Measurements from ENCODE around the gene DHPS. TPM values are rescaled to one million over a fixed set of nuclear protein-coding genes. Genes with fewer than 3 reads are reported as not detected.

Gene DHPS
- total and polyA plus RNA-seq, 2 of the 13 experiments (the other 11 are each of a cell fraction or from before 2014, with no cell fraction given) = 43.3 to 84.3 TPM

DNA sequence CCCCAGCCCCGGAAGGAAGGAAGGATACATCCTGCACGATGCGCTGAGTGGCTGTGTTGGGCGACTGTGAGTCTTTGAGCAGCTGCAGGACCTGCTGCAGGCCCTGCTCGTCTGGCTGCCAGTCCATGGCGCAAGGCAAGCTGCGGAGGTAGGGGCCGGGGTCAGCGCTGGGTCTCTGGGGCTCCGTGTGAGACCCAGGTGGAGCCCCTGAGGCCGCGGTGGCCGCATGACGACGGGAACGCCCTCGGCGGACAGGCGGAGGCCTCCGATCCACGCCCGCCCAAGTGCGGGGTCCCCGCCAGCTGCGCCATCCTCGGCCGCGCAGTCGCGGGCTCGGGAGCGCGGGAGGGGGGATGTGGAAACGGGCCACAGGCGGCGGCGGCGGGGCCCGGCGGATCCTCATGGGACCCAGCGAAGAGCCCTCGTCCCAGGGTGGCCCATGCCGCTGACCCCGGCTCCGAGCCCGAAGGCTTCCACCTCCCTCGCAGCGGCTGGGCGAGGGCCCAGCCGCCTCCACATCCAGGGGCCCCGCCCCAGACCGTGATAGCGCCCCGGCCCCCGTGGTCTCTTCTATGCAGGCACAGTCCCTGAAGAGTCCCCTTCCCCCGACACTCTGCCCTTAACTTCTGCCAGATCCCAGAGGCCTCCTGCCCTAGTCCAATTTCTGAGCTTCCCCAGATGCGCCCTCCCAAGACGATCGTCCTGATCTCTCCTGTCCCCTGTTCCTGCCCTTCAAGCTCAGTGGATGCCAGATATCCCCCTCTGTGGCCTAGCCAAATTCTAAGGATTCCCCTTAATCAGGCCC, 39.4 kb upstream of the DHPS start (continued):
- no peak for TF ChIP-seq SMARCC2 (IDR thresholded peaks at IDR 0.05)
- TF ChIP-seq SMAD3 (CRISPR knock-in tag; IDR thresholded peaks at IDR 0.05) = no peak
- no peak for TF ChIP-seq ZNF253 (CRISPR knock-in tag; IDR thresholded peaks at IDR 0.05; ENCODE audit: borderline replicate concordance)
- TF ChIP-seq ZNF589 (CRISPR knock-in tag; conservative IDR thresholded peaks at IDR 0.05) = no peak
- TF ChIP-seq ZNF776 (CRISPR knock-in tag; IDR thresholded peaks at IDR 0.05) = no peak; the same call in 1 of the 2 replicates
- TF ChIP-seq RBAK (CRISPR knock-in tag; IDR thresholded peaks at IDR 0.05) = no peak
- TF ChIP-seq, protein P1, sequence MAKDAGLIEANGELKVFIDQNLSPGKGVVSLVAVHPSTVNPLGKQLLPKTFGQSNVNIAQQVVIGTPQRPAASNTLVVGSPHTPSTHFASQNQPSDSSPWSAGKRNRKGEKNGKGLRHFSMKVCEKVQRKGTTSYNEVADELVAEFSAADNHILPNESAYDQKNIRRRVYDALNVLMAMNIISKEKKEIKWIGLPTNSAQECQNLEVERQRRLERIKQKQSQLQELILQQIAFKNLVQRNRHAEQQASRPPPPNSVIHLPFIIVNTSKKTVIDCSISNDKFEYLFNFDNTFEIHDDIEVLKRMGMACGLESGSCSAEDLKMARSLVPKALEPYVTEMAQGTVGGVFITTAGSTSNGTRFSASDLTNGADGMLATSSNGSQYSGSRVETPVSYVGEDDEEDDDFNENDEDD (CRISPR knock-in tag; IDR thresholded peaks at IDR 0.05; ENCODE audit: borderline replicate concordance) = 0 out of 2 replicates have a peak, but pooled peaks have one; percentile 13
- TF ChIP-seq, protein P2, sequence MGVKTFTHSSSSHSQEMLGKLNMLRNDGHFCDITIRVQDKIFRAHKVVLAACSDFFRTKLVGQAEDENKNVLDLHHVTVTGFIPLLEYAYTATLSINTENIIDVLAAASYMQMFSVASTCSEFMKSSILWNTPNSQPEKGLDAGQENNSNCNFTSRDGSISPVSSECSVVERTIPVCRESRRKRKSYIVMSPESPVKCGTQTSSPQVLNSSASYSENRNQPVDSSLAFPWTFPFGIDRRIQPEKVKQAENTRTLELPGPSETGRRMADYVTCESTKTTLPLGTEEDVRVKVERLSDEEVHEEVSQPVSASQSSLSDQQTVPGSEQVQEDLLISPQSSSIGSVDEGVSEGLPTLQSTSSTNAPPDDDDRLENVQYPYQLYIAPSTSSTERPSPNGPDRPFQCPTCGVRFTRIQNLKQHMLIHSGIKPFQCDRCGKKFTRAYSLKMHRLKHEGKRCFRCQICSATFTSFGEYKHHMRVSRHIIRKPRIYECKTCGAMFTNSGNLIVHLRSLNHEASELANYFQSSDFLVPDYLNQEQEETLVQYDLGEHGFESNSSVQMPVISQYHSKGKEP (CRISPR knock-in tag; IDR thresholded peaks at IDR 0.05) = no peak
- no peak for TF ChIP-seq ZNF232 (CRISPR knock-in tag; IDR thresholded peaks at IDR 0.05; ENCODE audit: borderline replicate concordance)
- TF ChIP-seq, protein P3, sequence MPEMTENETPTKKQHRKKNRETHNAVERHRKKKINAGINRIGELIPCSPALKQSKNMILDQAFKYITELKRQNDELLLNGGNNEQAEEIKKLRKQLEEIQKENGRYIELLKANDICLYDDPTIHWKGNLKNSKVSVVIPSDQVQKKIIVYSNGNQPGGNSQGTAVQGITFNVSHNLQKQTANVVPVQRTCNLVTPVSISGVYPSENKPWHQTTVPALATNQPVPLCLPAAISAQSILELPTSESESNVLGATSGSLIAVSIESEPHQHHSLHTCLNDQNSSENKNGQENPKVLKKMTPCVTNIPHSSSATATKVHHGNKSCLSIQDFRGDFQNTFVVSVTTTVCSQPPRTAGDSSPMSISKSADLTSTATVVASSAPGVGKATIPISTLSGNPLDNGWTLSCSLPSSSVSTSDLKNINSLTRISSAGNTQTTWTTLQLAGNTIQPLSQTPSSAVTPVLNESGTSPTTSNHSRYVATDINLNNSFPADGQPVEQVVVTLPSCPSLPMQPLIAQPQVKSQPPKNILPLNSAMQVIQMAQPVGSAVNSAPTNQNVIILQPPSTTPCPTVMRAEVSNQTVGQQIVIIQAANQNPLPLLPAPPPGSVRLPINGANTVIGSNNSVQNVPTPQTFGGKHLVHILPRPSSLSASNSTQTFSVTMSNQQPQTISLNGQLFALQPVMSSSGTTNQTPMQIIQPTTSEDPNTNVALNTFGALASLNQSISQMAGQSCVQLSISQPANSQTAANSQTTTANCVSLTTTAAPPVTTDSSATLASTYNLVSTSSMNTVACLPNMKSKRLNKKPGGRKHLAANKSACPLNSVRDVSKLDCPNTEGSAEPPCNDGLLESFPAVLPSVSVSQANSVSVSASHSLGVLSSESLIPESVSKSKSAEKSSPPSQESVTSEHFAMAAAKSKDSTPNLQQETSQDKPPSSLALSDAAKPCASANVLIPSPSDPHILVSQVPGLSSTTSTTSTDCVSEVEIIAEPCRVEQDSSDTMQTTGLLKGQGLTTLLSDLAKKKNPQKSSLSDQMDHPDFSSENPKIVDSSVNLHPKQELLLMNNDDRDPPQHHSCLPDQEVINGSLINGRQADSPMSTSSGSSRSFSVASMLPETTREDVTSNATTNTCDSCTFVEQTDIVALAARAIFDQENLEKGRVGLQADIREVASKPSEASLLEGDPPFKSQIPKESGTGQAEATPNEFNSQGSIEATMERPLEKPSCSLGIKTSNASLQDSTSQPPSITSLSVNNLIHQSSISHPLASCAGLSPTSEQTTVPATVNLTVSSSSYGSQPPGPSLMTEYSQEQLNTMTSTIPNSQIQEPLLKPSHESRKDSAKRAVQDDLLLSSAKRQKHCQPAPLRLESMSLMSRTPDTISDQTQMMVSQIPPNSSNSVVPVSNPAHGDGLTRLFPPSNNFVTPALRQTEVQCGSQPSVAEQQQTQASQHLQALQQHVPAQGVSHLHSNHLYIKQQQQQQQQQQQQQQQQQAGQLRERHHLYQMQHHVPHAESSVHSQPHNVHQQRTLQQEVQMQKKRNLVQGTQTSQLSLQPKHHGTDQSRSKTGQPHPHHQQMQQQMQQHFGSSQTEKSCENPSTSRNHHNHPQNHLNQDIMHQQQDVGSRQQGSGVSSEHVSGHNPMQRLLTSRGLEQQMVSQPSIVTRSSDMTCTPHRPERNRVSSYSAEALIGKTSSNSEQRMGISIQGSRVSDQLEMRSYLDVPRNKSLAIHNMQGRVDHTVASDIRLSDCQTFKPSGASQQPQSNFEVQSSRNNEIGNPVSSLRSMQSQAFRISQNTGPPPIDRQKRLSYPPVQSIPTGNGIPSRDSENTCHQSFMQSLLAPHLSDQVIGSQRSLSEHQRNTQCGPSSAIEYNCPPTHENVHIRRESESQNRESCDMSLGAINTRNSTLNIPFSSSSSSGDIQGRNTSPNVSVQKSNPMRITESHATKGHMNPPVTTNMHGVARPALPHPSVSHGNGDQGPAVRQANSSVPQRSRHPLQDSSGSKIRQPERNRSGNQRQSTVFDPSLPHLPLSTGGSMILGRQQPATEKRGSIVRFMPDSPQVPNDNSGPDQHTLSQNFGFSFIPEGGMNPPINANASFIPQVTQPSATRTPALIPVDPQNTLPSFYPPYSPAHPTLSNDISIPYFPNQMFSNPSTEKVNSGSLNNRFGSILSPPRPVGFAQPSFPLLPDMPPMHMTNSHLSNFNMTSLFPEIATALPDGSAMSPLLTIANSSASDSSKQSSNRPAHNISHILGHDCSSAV (CRISPR knock-in tag; IDR thresholded peaks at IDR 0.05; ENCODE audit: borderline replicate concordance) = no peak
- TF ChIP-seq, protein P4, sequence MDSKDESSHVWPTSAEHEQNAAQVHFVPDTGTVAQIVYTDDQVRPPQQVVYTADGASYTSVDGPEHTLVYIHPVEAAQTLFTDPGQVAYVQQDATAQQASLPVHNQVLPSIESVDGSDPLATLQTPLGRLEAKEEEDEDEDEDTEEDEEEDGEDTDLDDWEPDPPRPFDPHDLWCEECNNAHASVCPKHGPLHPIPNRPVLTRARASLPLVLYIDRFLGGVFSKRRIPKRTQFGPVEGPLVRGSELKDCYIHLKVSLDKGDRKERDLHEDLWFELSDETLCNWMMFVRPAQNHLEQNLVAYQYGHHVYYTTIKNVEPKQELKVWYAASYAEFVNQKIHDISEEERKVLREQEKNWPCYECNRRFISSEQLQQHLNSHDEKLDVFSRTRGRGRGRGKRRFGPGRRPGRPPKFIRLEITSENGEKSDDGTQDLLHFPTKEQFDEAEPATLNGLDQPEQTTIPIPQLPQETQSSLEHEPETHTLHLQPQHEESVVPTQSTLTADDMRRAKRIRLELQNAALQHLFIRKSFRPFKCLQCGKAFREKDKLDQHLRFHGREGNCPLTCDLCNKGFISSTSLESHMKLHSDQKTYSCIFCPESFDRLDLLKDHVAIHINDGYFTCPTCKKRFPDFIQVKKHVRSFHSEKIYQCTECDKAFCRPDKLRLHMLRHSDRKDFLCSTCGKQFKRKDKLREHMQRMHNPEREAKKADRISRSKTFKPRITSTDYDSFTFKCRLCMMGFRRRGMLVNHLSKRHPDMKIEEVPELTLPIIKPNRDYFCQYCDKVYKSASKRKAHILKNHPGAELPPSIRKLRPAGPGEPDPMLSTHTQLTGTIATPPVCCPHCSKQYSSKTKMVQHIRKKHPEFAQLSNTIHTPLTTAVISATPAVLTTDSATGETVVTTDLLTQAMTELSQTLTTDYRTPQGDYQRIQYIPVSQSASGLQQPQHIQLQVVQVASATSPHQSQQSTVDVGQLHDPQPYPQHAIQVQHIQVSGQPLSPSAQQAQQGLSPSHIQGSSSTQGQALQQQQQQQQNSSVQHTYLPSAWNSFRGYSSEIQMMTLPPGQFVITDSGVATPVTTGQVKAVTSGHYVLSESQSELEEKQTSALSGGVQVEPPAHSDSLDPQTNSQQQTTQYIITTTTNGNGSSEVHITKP (CRISPR knock-in tag; IDR thresholded peaks at IDR 0.05; ENCODE audit: low read depth) = no peak
- TF ChIP-seq PHF8 (CRISPR knock-in tag; IDR thresholded peaks at IDR 0.05) = peak; percentile 7; the same call in 1 of the 2 replicates
- TF ChIP-seq BRCA1 (CRISPR knock-in tag; IDR thresholded peaks at IDR 0.05) = no peak
- peak; percentile 22; the same call in 1 of the 2 replicates for TF ChIP-seq GABPB1 (CRISPR knock-in tag; IDR thresholded peaks at IDR 0.05)
